GM10266 (cell line): Measurements from ENCODE around the gene DENND1B.

ENCODE experiments used
- DNase-seq: peaks from one replicate; pipeline ENCODE4 v3.0.0; 2012; ENCODE audit errors: extremely low spot score
- TF ChIP-seq, protein P1 (sequence below): IDR thresholded peaks from 2 replicates; pipeline ENCODE4 v1.5.1; 2012; ENCODE audit warnings: mild to moderate bottlenecking, low read depth; ENCODE audit not compliant: control insufficient read depth, insufficient read depth; ENCODE audit errors: missing control alignments

The DENND1B gene

GRCh38 chr1:197683895-197684553 is 91.3 kb downstream of the DENND1B start:
- TF ChIP-seq, protein P1, sequence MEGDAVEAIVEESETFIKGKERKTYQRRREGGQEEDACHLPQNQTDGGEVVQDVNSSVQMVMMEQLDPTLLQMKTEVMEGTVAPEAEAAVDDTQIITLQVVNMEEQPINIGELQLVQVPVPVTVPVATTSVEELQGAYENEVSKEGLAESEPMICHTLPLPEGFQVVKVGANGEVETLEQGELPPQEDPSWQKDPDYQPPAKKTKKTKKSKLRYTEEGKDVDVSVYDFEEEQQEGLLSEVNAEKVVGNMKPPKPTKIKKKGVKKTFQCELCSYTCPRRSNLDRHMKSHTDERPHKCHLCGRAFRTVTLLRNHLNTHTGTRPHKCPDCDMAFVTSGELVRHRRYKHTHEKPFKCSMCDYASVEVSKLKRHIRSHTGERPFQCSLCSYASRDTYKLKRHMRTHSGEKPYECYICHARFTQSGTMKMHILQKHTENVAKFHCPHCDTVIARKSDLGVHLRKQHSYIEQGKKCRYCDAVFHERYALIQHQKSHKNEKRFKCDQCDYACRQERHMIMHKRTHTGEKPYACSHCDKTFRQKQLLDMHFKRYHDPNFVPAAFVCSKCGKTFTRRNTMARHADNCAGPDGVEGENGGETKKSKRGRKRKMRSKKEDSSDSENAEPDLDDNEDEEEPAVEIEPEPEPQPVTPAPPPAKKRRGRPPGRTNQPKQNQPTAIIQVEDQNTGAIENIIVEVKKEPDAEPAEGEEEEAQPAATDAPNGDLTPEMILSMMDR = no peak
- no peak for DNase-seq

- TF ChIP-seq, protein P1 = no peak
Observed at GRCh38 chr1:197683280-197683679, 92.0 kb downstream of the DENND1B start.

DNA sequence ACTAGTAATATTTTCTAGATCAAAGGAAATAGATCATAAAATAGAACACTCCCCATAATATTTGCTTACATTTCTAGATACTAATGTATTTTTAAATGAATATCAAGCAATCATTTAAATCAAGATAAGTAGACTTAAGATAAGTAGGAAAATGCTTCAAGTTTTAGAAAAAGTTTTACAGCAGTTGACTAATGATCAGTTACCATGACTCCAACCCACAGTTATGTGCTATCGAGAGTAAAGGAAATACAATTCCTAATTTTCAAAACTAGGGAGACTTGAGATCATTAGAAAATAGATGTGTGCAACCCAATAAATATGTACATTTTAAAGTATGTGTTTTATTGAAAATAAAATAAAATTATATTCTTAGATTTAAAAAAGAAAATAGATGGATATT is 95.0 kb downstream of the DENND1B start:
- DNase-seq = no peak
- TF ChIP-seq, protein P1 = no peak

More at GRCh38 chr1:197683280-197683679, 92.0 kb downstream of the DENND1B start:
- no peak for DNase-seq

DNA sequence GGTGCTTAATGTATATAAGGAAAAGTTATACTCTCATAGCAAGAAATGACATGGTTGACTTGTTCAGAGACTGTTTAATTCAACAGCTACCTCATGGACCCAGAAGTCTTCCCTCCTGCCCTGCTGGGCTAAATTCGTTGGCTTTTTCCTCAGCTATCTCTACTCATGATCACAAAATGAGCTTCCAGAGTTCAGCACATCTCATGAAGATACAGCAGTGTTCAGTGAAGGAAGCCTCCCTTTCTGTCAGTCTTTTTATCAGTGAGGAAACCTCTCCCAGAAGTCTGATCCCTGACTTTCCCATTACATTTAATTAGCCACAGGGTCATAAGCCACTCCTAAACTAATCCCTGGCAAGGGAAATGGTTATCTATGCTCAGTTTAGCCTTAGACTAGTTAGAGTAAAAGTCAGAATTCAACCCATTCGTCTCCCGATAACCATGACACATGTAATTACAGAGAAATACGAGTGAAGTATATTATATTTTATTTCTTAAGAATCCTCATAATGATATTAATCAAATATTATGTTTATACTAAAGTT is 97.5 kb downstream of the DENND1B start:
- no peak for DNase-seq
- TF ChIP-seq, protein P1 = no peak

DNA sequence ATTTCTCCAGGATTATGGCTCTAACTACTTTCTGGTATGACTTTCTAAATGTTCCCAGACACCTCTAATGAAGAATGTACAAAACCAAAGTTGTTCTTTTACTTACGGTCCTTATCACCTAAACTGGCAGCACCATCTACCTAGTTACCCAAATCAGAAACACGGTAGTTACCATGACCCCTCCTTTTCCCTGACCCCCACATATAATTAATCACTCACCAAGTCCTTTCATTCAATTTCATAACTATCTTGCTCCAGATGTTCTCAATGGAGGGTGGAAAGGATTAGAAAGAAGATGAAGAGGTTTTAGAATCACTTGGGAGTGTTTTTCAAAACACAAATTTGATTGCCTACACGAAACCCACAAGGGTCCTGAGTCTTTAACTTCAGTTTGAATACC is 98.0 kb downstream of the DENND1B start:
- DNase-seq = no peak
- TF ChIP-seq, protein P1 = no peak

DNA sequence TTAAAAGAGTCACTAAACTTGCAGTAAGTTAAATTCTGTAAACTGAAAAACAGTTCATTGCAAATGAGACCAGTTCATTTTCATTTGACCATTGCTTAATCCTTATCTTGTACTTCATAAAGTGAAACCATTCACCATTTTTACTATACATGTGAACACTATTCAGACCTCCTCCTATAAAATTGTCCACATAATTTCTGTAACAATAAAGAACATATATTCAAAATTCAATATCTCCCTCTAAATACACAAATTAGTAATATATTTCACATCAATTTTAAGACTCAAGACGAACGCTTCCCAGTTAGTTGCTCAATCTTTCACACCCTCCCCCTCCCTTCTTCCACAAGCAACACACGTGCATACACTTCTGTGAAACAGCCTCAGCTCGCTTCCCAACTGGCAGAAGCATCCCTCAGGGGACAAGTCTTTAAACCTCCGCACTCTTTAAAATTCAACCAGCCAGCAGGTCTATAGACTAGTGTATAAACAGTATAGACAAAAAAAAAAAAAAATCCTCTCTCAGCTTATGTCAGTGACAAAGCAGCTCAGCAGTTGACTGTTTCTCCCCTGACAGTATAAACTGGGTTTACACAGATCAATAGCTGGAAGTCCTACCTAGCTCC is 99.6 kb downstream of the DENND1B start:
- TF ChIP-seq, protein P1 = no peak
- no peak for DNase-seq

- TF ChIP-seq, protein P1 = no peak
- DNase-seq = no peak
Observed at GRCh38 chr1:197674286-197674685, 101.0 kb downstream of the DENND1B start.
